HG03469 (cell line): ENCODE data around the gene SPTBN1.
A peak's percentile ranks its signal among the peaks of the same experiment; 100 is the strongest.

Experiments used
- ATAC-seq: cut with Tn5 transposase; IDR thresholded peaks from one replicate; pipeline ENCODE4 v1.9.1; 2021; ENCODE audit warnings: mild to moderate bottlenecking, moderate library complexity, moderate number of reproducible peaks; ENCODE audit not compliant: unreplicated experiment

SPTBN1 gene

GRCh38 chr2:54642677-54643430 is 186.7 kb downstream of the SPTBN1 start:
- ATAC-seq, result no peak

GRCh38 chr2:54644236-54644635 is 188.1 kb downstream of the SPTBN1 start:
- no peak for ATAC-seq

GRCh38 chr2:54646170-54646927 is 190.2 kb downstream of the SPTBN1 start:
- no peak for ATAC-seq

- no peak for ATAC-seq
Measured at GRCh38 chr2:54648256-54648655, 192.1 kb downstream of the SPTBN1 start.

DNA sequence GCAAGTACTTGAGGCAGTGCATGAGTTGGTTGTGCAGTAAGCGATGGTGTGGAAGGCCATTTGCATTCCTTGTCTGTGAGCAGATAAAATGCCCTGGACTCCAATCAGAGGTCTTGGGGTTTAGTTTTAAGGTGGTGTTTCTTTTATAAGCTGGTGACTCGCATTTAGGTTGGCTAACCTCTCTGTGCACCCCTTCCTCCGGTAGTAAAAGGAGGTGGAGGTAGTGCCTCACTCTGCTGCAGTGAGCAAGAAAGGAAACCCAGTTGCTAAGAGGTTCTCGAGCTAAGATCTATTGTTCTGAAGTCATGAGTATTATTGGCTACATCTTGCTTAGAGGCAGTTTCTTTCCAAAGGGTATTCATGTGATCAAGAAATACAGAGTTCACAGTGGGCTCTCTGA is 193.1 kb downstream of the SPTBN1 start:
- ATAC-seq, result no peak

DNA sequence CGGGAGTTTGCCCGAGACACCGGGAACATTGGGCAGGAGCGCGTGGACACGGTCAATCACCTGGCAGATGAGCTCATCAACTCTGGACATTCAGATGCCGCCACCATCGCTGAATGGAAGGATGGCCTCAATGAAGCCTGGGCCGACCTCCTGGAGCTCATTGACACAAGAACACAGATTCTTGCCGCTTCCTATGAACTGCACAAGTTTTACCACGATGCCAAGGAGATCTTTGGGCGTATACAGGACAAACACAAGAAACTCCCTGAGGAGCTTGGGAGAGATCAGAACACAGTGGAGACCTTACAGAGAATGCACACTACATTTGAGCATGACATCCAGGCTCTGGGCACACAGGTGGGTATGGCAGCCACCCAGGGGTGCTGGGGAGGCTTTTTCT is 193.5 kb downstream of the SPTBN1 start:
- ATAC-seq, result no peak

DNA sequence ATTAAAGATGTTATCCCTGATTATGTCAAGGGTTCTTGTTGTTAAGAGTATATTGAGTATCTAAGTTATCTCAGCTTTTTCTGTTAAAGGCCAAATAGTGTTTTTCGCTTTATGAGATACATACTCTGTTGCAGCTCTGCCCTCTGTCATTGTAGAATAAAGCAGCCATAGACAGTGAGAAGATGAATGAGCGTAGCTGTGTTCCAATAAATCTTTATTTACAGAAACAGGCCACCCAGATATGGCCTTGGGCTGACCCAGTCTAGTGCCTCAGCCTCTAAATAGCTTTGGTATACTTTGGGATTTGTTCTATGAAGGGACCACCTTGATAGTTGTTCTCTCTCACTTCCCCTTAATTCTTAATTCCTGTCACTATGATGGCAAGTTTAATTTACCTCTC is 194.5 kb downstream of the SPTBN1 start:
- no peak for ATAC-seq

- ATAC-seq, result no peak
Measured at GRCh38 chr2:54651291-54651690, 195.2 kb downstream of the SPTBN1 start.

DNA sequence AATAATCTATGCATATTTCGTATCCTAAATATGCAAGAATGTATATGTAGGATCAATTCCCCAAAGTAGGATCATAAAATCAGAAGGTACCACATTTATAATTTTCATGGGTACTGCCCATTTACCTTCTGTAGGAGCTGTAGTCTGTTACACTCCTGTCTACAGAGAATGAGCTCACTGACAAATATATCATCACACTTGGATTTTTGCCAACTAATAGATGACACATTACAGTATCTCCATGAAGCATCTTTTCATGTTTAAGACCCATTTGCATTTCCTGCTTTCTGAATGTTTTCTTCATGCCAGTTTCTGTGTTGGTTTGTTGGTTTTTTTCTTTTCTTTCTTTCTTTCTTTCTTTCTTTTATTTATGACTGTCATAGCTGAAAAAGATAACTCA is 196.4 kb downstream of the SPTBN1 start:
- peak; percentile 77 for ATAC-seq

DNA sequence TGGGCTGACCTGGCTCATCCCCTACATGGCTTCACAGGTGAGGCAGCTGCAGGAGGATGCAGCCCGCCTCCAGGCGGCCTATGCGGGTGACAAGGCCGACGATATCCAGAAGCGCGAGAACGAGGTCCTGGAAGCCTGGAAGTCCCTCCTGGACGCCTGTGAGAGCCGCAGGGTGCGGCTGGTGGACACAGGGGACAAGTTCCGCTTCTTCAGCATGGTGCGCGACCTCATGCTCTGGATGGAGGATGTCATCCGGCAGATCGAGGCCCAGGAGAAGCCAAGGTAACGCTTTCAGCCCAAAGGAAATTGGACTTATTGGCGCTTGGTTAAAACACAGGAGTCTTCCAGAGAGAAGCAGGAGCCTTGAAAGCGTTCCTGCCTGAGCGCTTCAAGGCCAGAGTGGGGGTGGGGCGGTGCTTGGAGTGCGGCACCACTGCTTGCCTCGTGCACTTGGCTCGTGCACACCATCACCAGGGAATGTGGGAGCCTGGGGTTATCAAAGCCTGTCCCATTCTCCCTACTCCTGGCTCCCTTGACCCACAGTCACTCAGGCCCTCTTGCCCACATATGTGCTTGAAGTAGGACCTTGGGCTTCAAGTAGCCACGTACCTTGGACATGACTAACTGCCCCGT is 197.6 kb downstream of the SPTBN1 start:
- no peak for ATAC-seq

DNA sequence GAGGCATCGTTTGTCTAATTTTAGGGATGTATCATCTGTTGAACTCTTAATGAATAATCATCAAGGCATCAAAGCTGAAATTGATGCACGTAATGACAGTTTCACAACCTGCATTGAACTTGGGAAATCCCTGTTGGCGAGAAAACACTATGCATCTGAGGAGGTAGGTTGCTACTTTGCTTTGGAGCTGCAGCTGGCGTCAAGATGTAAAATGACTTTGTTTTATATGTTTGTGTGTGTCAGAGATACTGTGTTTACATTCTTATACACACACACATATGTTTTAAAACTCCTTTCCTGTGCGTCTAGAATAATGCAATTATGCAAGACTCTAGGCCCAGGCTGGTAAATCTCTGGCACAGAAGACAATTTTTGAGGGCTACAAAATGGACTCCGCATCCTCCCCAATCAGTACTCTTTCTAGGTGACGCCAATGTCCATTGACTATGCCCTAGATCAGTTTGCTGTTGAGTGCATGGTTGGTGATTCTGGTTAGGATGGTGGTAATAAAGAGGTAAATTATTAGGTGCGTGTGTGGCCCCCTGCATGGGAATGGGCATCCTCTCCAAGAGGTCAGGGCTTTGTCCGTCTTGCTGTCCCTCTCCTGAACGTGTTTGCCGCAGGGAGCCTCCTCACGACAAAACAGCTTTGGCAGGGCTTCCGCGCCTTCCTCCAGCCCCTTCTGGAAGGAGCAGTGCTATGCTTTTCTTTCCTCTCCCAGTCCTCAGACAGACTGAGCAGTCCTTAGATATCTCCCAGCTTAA is 199.1 kb downstream of the SPTBN1 start:
- ATAC-seq, result no peak

DNA sequence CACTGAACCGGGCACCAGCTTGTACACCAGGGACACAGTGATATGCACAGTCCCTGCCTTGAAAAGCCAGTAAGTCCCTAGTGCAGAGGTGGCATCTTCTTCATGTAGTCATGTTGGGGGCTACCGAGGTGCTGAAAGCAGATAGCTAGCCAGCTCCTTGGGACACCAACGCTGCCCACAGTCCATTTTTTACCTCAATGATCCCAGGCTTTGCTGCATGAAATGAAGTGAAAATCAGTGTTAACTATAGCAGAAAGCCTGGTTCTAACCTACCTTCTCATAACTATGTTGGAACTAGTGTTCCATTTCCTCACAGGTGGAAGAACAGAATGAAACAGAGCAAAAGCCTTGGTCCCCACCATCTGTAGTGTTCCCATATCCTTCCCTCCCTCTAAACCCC is 200.7 kb downstream of the SPTBN1 start:
- no peak for ATAC-seq

- ATAC-seq, result no peak
Measured at GRCh38 chr2:54657664-54658083, 201.5 kb downstream of the SPTBN1 start.

DNA sequence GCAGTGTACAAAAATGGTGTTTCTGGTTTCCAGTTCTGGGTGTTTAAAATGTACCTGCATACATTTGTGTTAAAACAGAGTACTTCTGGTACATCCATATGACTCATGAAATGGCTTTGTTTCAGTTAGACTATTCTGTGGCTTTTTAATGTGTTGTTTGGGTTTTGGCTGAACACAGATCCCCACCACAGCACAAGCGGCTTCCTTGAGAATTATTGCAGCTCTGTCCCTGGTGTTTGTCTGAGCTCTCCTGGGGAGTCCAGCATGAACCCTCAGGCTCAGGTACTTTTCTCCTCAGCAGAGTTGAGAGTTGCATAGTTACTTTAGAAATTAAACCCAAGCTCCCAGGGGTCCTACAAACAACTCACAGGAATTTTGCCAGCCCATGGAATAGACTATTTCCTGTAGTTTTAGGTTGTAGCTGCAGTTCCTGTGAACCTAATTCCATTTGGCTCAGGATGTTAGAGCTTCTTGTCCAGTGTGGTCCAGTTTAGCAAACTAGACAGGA is 202.5 kb downstream of the SPTBN1 start:
- no peak for ATAC-seq

DNA sequence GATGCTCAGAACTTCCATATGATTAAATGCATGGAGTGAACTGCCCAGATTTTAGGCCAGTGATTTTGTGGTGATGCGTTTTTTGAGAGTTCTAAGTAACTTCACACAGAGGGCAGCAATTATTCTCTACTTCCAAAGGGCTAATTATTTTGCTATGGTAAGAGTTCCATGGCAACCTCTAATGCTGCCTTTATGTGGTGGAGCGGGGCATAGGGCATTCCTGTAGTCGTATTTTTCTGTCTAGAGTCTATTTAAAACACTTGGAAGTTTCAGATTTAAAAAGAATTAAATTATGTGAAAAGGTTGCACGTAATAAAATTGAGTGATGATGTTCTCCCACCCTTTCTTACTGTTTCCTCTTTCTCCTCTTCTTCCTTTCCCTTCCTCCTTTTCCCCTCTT is 203.4 kb downstream of the SPTBN1 start:
- ATAC-seq, result no peak

GRCh38 chr2:54660752-54661151 is 204.6 kb downstream of the SPTBN1 start:
- no peak for ATAC-seq

DNA sequence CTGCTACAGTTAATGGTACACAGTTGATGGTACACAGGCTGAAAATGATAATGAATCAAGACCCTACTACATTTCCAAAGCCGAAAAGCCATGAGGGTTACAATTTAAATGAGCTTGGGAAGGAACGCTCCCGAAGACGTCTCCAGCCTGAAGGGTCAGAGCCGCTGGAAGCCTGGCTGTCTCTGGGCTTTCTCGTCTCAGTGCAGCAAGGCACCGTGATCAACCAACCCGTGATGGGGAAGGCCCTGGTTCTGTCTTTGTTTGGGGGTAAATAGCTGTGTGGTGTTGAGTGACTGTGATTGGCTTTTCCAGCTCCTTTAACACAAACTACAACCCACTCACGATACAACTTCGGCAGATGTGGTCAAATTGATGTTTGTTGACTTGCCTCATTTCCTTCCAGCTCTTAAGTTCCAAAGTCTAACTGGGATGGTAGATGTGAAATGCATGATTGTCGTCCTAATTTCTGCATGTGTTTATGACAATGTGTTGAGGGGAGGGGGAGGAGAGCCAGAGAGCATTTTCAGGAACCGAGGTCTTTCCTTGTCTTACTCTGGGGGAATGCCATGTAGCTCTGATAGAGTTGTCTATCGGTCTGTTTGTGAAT is 207.4 kb downstream of the SPTBN1 start:
- ATAC-seq, result no peak

- no peak for ATAC-seq
Measured at GRCh38 chr2:54664238-54664786, 208.2 kb downstream of the SPTBN1 start.

GRCh38 chr2:54665436-54665856 is 209.3 kb downstream of the SPTBN1 start:
- no peak for ATAC-seq

GRCh38 chr2:54666131-54666633 is 210.1 kb downstream of the SPTBN1 start:
- ATAC-seq, result no peak
